Activated T-helper 17 cell treated with anti-CD3 and anti-CD28 coated beads, Interleukin-2, amount 50 U/mL, for 72 hours (primary cell): Measurements from ENCODE around the gene FOXN3. TPM values are rescaled to one million over a fixed set of nuclear protein-coding genes. Genes with fewer than 3 reads are reported as not detected.

Source experiments
- ATAC-seq: fragments of 150-1000 bp; cut with Tn5 transposase; replicated peaks from 2 replicates; pipeline ENCODE4 v1.10.0; 2021; ENCODE audit warnings: mild to moderate bottlenecking, moderate library complexity
- H3K27ac Mint-ChIP-seq: one replicate; pipeline ENCODE4 v1.8.0; 2022; ENCODE audit warnings: mixed read lengths
- H3K27me3 Mint-ChIP-seq: one replicate; pipeline ENCODE4 v1.8.0; 2022; ENCODE audit warnings: mixed read lengths
- H3K36me3 Mint-ChIP-seq: one replicate; pipeline ENCODE4 v1.8.0; 2022; ENCODE audit warnings: low read depth, mild to moderate bottlenecking, mixed read lengths
- H3K4me1 Mint-ChIP-seq: one replicate; pipeline ENCODE4 v1.8.0; 2022; ENCODE audit warnings: mixed read lengths
- H3K4me3 Mint-ChIP-seq: one replicate; pipeline ENCODE4 v1.8.0; 2022; ENCODE audit warnings: mild to moderate bottlenecking, mixed read lengths
- H3K9me3 Mint-ChIP-seq: one replicate; pipeline ENCODE4 v1.8.0; 2022; ENCODE audit warnings: mixed read lengths
- total RNA-seq, 2 donors: library from RNA; stranded (reverse); gene quantifications; one replicate each; pipeline ENCODE4 v1.2.3, GENCODE V29; 2022

FOXN3 gene
- total RNA-seq, 2 donors from 2014 or later: 56.9 to 82.3 TPM

DNA sequence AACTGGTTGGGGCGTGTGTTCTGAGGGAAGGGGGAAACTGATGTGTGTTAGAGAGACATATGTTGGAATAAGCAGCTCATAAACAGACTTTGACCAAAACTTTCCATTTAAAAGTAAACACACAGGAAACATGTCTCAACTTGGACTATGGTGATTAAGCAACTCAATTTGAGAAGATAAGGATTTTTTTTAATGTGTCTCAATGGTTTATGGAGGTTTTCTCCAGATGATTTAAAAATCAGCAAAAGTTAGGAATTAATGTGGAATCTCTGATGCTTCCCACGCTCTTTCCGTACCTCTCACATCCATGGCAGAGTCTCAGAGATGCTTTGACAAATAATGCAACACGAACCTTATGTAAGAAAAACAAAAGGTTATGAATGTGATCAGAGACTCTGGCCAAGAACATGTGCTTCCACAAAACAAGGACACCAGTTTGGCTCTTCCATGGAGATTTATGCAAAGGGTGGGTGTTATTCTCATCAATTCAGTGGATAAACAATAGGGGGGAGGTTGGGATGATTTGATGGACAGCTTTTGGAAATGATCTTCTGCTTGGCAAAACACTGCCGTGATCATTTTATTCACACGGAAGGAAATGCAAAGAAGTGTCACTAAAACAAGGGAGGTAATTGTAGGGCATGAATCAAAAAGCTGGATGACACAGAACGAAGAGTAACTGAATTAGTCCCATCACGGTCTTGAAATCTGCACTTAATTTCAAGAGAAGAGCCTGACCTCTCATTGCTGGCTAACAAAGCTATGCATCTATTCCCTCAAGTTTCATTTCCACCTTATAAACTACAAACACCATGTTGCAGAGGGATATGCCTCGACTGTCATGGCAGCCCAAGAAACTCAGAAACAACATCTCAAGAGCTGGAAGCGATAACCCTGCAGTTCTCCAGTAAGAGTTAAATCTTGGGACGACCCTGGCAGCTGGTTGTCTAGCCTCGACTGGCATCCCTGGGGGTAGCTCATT is 76.5 kb downstream of the FOXN3 start:
- ATAC-seq: no peak
- H3K4me3 Mint-ChIP-seq: no peak overlapping the region

DNA sequence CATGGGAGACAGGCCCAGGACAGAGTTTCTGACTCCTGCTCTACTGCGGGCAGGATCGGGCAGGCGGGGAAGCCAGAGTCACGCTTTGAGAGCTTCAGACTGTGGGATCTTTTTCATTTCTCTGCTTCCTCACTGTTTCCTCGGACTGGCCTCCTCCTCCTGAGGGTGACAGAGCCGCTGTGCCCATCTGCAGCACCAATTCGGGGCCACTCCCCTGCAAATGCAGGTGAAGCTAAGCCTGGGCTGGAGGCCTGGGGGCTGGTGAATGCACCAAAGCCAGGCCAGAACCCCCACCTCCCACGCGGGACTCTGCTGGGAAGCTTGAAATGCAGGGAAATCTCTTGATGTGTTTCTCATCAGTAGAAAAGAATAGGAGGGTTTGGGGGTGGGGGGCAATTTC is 77.5 kb downstream of the FOXN3 start:
- H3K36me3 Mint-ChIP-seq: peaks cover 17% of the 10 kb centered on the region
- peak overlapping the region; percentile 36 for H3K27ac Mint-ChIP-seq
- H3K4me1 Mint-ChIP-seq: peaks cover 14% of the 10 kb centered on the region
- no peaks in the 10 kb centered on the region for H3K27me3 Mint-ChIP-seq
- no peaks in the 10 kb centered on the region for H3K9me3 Mint-ChIP-seq
- no peak for ATAC-seq
- no peak overlapping the region for H3K4me3 Mint-ChIP-seq

More for the DNA sequence above, 76.5 kb downstream of the FOXN3 start:
- Mint-ChIP-seq H3K4me1 (peaks cover 14% of the 10 kb centered on the region), H3K36me3 (peaks cover 17% of the 10 kb centered on the region), H3K27ac (peak overlapping the region; percentile 36), H3K27me3 (no peaks in the 10 kb centered on the region), H3K9me3 (no peaks in the 10 kb centered on the region)

DNA sequence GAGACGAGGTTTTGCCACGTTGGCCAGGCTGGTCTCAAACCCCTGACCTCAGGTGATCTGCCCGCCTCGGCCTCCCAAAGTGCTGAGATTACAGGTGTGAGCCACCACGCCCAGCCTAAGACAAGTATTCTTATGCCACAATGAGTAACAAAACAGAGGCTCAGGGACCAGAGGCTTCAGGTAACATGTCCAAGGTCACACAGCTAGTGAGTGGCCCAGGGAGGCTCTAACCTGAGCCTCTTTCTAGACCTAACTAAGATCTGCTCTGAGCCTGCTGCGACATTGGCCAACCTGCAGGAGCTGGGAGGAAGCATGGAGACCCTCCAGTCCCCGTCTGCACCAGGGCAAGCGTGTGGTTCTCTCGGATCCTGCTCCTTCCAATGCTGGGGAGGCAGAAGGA is 77.9 kb downstream of the FOXN3 start:
- H3K36me3 Mint-ChIP-seq: peaks cover 17% of the 10 kb centered on the region
- H3K9me3 Mint-ChIP-seq: no peaks in the 10 kb centered on the region
- peaks cover 15% of the 10 kb centered on the region for H3K4me1 Mint-ChIP-seq
- no peak overlapping the region for H3K4me3 Mint-ChIP-seq
- no peak for ATAC-seq
- no peaks in the 10 kb centered on the region for H3K27me3 Mint-ChIP-seq
- no peak overlapping the region for H3K27ac Mint-ChIP-seq

DNA sequence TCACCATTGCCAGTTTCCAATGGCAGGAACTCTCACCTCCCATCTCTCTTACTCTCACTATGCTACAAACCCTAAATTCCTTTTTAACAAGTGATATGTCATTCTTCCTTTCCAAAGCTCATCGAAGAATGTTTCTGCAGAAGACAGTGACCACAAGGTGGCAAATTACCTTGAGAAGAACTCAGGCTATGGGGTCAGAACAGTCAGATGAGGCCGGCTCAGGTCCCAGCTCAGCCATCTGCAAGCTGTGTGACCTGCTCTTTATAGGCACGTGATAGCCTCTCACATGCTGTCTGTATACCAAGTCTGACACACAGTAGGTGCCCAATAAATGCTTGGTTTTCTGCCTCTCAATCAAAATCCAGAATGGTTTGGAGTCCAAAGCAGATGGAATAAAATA is 80.7 kb downstream of the FOXN3 start:
- ATAC-seq: no peak
- H3K36me3 Mint-ChIP-seq: peaks cover 12% of the 10 kb centered on the region
- H3K4me1 Mint-ChIP-seq: peaks cover 19% of the 10 kb centered on the region
- H3K27ac Mint-ChIP-seq: no peak overlapping the region
- H3K4me3 Mint-ChIP-seq: no peak overlapping the region
- H3K27me3 Mint-ChIP-seq: no peaks in the 10 kb centered on the region
- no peaks in the 10 kb centered on the region for H3K9me3 Mint-ChIP-seq

DNA sequence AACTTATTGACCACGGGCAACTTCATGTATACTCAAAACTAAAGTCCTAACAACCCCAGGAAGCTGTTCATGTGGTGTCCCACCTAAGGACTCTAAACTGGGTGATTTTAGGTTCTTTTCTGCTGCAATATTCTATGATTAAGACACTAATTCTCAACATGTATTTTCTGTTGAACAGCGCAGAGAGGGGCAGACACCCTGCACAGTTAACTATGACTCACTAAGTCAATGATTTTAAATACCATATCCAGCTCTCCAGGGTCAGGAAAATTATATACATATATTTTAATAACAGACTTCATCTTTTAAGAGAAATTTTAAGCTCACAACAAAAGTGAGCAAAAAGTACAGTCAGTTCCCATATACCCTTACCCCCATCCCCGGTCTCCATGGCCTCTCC is 85.0 kb downstream of the FOXN3 start:
- Mint-ChIP-seq H3K27ac (no peak overlapping the region), H3K36me3 (peaks cover 15% of the 10 kb centered on the region), H3K9me3 (no peaks in the 10 kb centered on the region), H3K4me3 (no peak overlapping the region), H3K4me1 (peaks cover 28% of the 10 kb centered on the region), H3K27me3 (no peaks in the 10 kb centered on the region)
- no peak for ATAC-seq

DNA sequence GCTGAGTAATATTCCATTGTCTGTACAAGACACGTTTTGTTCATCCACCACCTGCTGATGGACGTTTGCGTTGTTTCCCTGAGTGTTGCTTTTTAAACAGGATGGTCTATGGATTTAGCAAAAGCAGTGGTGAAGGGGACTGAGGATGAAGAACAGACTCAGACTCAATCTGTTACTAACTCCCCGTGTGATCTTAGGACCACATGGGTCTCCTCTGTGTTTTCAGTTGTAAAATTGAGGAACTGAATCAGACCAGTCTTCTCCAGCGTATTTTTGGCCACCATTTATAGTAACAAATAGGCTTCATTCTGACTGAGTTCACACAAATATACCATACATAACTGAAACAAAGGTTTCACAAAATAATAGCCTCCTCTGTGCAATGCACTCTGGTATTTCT is 85.6 kb downstream of the FOXN3 start:
- Mint-ChIP-seq H3K36me3 (peaks cover 12% of the 10 kb centered on the region), H3K4me1 (peaks cover 27% of the 10 kb centered on the region), H3K4me3 (no peak overlapping the region), H3K27ac (no peak overlapping the region), H3K27me3 (no peaks in the 10 kb centered on the region), H3K9me3 (no peaks in the 10 kb centered on the region)
- ATAC-seq: no peak

DNA sequence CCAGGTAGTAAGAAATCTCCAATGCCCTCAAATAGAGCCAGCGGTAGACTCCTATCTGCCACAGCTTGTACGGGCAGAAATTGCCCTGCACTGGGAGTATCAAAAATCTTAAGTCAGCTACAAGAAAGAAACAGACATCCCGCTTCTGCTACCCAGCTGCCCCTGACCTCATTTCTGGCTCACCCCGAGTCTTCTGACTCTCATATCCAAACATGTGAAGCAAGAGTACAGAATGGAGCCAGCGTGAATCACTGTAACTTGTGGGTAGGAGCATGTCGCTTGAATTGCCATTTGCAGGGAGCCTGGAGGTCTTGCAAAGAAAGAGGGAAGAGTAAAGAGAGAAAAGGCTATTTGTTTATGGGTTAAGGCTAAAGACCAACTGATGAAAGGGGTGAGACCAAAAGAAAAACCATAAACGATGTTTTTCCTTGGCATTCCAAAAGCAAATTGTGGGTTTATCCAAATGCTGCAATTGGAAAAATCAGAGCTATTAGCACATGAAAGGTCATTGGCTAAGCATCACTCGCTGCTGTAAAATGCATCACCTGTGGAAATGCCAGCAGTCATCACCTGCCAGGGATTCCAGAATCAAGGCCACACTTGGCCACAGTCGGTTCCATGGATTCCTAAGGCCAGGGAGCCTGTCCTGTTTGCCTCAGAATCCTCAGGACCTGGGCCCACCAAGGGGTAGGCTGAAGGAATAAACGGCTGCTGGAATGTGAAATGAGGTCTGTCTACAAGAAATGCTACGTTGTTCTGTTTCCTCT is 86.6 kb downstream of the FOXN3 start:
- Mint-ChIP-seq H3K27ac (peak overlapping the region; percentile 63), H3K9me3 (peaks cover 2% of the 10 kb centered on the region), H3K4me3 (no peak overlapping the region), H3K27me3 (no peaks in the 10 kb centered on the region), H3K4me1 (peaks cover 32% of the 10 kb centered on the region), H3K36me3 (peaks cover 20% of the 10 kb centered on the region)
- ATAC-seq: no peak

DNA sequence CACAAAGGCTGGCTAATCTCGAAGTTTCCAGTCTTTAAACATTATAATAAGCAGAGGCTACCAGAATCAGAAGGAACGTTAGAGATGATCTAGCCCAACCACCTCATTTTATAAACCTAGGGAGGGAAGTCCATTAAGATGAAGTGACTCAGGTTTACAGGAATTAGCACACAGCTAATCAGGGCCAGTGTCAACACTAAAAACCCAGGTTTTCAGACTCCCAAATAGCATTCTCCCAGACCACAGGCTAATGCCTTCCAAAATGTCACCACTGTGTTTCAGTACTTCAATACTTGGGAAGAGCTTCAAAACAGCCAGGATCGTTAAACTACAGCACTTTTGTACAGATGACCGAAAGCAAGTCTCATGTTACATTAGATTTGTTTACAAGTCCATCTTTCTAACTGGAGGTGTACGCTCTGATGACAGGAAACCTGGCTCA is 89.2 kb downstream of the FOXN3 start:
- Mint-ChIP-seq H3K4me1 (peaks cover 41% of the 10 kb centered on the region), H3K27me3 (no peaks in the 10 kb centered on the region), H3K9me3 (peaks cover 4% of the 10 kb centered on the region), H3K4me3 (no peak overlapping the region), H3K27ac (no peak overlapping the region), H3K36me3 (peaks cover 22% of the 10 kb centered on the region)
- ATAC-seq: no peak

DNA sequence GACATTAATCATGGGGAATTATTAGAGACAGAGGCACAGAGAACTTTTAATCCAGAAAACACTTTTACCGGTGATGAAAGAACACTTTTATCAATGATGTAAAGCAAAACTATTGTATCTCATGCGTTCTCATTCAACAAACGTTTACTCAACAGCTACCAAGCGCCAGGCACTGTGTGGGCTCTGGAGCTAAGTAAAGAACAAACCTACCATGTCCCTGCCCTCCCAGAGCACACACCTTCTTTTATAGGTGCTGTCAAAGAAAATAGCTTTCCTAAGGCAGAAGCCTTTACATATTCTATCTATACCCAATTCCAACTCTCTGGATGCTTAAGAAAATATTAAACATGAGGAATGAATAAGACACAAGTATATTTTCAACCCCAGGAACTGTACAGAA is 91.1 kb downstream of the FOXN3 start:
- Mint-ChIP-seq H3K9me3 (peaks cover 4% of the 10 kb centered on the region), H3K36me3 (peaks cover 24% of the 10 kb centered on the region), H3K4me3 (no peak overlapping the region), H3K27ac (no peak overlapping the region), H3K4me1 (peaks cover 43% of the 10 kb centered on the region), H3K27me3 (no peaks in the 10 kb centered on the region)
- ATAC-seq: no peak

DNA sequence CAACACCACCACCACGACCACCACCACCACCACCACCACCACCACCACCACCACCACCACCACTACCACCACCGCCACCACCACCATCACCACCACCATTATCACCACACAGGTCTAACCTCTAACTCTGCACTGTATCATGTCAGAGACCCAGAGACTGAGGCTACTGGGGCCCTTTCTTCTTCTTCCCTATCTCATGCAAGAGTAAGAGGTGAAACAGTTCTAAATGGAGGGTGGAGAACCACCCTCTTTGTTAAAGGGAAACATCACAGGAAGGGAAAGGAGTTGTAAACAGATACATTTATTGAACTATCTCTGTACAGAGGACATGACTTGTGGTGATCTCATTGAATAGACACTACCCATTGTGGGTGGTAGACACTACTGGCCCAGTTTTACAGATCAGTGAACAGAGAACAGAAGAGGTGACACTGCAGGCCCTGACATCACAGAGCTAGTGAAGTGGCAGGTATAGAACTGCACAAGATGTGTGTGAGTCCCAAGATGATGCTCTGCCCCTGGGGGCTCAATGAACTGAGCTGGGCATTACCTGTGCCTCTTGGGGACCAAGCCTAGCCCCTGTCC is 91.6 kb downstream of the FOXN3 start:
- H3K27ac Mint-ChIP-seq: peak overlapping the region; percentile 45
- H3K27me3 Mint-ChIP-seq: no peaks in the 10 kb centered on the region
- H3K36me3 Mint-ChIP-seq: peaks cover 27% of the 10 kb centered on the region
- H3K9me3 Mint-ChIP-seq: peaks cover 4% of the 10 kb centered on the region
- peaks cover 43% of the 10 kb centered on the region for H3K4me1 Mint-ChIP-seq
- peak; percentile 61 for ATAC-seq
- peak overlapping the region; percentile 27 for H3K4me3 Mint-ChIP-seq

DNA sequence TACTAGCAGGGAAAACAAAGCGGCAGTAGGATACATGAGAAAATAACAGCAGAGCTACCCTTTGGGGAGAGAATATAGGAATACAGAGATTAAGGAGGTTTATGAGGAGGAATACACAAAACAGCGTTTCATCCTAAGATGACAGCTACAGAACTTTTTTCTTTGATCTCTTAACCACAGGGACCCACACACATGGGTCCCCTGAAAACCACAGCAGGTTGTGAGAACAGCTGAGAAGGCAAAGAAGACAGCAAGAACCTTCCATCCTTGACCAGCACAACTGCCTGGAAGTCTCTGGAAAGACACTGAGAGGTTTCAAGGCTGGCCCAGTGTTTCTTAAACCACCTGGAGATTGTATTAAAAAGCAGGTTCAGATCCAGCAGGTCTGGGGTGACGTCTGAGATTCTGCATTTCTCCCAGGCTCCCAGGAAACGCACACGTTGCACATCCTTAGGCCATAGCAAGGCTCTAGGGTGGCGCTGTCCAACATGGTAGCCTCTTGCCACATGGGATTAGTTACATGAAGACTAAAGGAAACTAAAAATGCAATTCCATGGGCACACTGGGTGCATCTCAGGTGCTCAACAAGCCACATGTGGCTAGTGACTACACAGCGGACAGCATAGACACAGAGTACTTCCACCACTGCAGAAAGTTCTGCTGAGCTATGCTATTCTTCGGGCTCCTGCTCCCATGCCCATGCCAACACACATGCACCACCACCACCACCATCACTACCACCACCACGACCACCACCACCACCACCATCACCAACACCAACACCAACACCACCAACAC is 92.3 kb downstream of the FOXN3 start:
- Mint-ChIP-seq H3K27me3 (no peaks in the 10 kb centered on the region), H3K4me1 (peaks cover 36% of the 10 kb centered on the region), H3K4me3 (peak overlapping the region; percentile 27), H3K36me3 (peaks cover 32% of the 10 kb centered on the region), H3K9me3 (peaks cover 8% of the 10 kb centered on the region), H3K27ac (no peak overlapping the region)
- peak; percentile 70 for ATAC-seq

DNA sequence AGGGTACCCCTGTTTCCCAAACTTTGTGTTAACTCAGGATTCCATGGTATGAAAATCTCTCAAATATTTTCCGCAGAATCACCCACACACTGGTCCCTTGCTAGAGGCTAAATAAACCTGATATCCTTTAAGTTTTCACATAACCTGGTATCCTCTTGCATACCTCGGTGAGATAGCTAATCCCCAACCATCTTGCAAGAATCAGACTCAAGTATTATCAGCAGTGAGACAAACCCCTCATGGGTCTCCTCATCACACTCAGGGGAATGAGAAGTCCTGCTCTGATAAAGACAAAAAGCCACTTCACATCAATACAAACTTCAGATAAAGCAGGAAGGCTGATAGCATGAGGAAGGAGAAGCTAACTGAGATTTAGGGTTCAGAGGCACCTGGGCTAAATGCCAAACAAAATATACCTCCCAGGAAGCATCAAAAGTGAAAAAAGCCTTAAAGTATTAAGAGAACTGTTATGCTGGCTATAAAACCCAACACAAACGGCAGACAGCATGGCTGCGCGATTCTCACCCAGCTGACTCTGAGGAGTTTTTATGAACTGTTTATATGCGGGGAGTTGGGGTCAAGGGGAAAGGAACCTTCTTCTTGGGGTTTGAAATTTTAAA is 96.5 kb downstream of the FOXN3 start:
- H3K9me3 Mint-ChIP-seq: peaks cover 8% of the 10 kb centered on the region
- no peaks in the 10 kb centered on the region for H3K27me3 Mint-ChIP-seq
- H3K27ac Mint-ChIP-seq: no peak overlapping the region
- peaks cover 27% of the 10 kb centered on the region for H3K4me1 Mint-ChIP-seq
- no peak for ATAC-seq
- H3K4me3 Mint-ChIP-seq: no peak overlapping the region
- peaks cover 31% of the 10 kb centered on the region for H3K36me3 Mint-ChIP-seq

DNA sequence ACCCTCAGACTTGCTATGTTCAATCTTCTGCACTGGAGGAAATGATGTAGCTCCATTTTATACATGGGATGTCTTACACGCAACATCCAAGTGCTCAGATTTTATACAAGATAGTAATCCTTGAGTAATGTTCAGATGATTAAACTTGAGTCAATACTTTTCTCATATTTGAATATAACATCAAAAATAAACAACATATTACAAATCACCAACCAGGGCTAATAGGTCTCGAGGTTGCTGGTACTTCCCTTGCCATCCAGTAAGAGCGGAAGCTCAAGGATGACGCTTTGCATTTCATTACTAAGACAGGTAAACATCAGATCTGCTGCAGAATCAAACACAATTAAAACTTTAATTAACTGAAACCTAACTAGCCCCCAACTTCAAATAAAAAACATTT is 97.3 kb downstream of the FOXN3 start:
- no peak for ATAC-seq
- no peak overlapping the region for H3K27ac Mint-ChIP-seq
- H3K4me1 Mint-ChIP-seq: peaks cover 21% of the 10 kb centered on the region
- H3K36me3 Mint-ChIP-seq: peaks cover 36% of the 10 kb centered on the region
- no peak overlapping the region for H3K4me3 Mint-ChIP-seq
- H3K27me3 Mint-ChIP-seq: no peaks in the 10 kb centered on the region
- H3K9me3 Mint-ChIP-seq: peaks cover 5% of the 10 kb centered on the region
